Epithelial cell of proximal tubule (primary cell): ENCODE measurements around the gene TSPAN4. TPM values are rescaled to one million over a fixed set of nuclear protein-coding genes. Genes with fewer than 3 reads are reported as not detected.
A peak's percentile ranks its signal among the peaks of the same experiment; 100 is the strongest.

Experiments used
- DNase-seq: peaks from one replicate; pipeline ENCODE4 v3.0.0-alpha.2; 2011; ENCODE audit warnings: low read depth
- H3K4me3 ChIP-seq: 2 replicates; pipeline ENCODE4 v1.5.1; 2011; ENCODE audit warnings: low read depth, mild to moderate bottlenecking, low read length
- total RNA-seq: library from RNA; depleted of rRNA; stranded (reverse); fragments of >200 nt; gene quantifications from 2 replicates; pipeline ENCODE4 v1.2.3, GENCODE V29; 2015
- TF ChIP-seq, protein P1 (sequence below): conservative IDR thresholded peaks from 2 replicates; pipeline ENCODE4 v1.5.1; 2012; ENCODE audit warnings: low read depth, mild to moderate bottlenecking, low read length

The TSPAN4 gene
- total RNA-seq, 1 donor from 2014 or later: 118 TPM

DNA sequence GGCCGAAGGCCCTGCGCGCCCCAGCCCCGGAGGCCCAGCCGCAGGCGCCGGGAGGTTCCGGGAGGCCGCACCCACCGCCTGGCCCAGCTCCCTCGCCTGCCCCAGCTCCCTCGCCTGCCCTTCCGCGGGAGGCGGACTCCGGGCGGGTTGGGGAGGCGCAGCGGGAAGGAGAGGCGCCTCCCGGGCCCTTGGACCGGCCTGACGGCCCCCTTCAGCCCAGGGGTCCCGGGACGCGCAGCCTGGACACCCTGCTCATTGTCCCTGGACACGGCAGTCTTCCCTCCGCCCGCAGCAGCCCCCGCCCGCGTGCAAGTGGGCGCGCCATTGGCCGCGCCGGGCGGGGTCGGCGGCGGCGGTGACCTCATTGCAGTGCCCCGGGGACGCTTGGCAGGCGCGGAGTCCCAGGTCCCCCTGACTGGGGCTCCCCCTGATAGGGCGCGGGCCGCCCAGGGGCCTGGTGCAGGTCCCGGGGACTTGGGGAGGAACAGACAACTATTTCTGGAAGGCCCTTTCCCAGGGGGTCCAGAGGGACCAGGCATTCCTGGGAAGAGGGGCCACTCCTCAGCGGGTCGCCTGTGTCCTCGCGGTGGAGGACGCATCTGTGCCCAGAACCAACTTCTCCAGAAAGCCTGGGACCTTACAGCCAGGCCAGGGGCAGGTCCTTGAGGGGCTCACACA, 9.4 kb upstream of the TSPAN4 start:
- peak overlapping the region; percentile 72 for H3K4me3 ChIP-seq
- TF ChIP-seq, protein P1, sequence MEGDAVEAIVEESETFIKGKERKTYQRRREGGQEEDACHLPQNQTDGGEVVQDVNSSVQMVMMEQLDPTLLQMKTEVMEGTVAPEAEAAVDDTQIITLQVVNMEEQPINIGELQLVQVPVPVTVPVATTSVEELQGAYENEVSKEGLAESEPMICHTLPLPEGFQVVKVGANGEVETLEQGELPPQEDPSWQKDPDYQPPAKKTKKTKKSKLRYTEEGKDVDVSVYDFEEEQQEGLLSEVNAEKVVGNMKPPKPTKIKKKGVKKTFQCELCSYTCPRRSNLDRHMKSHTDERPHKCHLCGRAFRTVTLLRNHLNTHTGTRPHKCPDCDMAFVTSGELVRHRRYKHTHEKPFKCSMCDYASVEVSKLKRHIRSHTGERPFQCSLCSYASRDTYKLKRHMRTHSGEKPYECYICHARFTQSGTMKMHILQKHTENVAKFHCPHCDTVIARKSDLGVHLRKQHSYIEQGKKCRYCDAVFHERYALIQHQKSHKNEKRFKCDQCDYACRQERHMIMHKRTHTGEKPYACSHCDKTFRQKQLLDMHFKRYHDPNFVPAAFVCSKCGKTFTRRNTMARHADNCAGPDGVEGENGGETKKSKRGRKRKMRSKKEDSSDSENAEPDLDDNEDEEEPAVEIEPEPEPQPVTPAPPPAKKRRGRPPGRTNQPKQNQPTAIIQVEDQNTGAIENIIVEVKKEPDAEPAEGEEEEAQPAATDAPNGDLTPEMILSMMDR: no peak
- DNase-seq: no peak

DNA sequence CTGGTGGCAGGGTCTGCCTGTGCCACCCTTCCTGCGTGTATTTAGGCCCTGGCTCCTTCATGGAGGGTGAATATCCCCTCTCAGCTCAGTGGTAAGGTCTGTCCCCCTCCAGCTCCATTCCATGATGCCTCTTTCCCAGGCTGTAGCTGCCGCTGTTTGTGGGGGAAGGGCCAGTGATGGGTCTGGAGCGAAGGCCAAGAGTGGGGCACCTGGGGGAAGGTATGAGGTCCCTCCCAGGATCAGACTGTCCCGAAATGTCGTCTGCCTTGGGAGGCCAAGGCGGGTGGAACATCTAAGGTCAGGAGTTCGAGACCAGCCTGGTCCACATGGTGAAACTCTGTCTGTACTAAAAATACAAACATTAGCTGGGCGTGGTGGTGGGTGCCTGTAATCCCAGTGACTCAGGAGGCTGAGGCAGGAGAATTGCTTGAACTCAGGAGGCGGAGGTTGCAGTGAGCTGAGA, 8.8 kb upstream of the TSPAN4 start:
- no peak for DNase-seq
- peak overlapping the region; percentile 72 for H3K4me3 ChIP-seq
- TF ChIP-seq, protein P1: no peak

DNA sequence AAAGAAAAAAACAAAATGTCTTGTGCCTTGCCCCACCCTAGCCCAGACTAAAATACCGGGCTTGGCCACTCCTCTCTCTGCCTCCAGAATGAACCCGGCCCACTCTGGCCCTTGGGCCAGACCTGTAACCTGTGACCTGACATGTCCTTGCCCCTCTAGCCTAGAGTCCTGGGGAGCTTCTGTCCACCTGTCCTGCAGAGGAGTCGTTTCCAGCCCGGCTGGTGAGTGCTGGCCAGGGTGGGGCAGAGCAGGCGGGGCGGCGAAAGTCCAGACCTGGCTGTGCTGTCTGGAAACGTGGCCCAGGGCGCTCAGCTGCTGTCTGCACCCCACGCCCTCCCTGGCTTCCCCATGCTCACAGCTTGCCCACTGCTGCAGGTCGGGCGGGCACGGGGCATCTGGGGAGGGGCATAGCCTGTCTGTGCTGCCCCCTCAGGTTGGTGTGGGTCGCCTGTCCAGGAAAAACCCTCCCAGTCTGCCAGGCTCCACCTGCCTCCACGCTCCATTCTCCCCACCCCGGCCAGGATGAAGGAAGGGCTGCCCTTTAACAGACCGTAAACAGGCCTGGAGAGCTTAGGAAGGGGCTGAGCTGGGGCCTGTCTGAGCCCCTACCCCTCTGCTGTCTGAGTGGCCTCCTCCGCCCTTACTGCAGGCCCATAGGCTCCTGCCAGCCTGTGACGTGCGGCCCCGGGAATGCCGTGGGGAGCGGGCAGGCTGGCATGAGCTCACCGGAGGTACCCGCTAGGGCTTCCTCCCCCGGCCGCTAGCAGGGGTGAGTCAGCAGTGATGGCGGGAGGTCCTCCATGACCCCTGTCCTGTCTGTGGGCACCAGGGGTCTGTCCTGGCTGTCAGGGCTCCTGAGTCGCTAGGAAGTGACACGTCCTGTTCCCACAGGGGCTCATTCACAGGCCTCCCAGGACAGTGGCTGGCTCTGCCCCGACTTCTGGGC, 8.0 kb upstream of the TSPAN4 start:
- peak overlapping the region; percentile 72 for H3K4me3 ChIP-seq
- no peak for DNase-seq
- TF ChIP-seq, protein P1: no peak

DNA sequence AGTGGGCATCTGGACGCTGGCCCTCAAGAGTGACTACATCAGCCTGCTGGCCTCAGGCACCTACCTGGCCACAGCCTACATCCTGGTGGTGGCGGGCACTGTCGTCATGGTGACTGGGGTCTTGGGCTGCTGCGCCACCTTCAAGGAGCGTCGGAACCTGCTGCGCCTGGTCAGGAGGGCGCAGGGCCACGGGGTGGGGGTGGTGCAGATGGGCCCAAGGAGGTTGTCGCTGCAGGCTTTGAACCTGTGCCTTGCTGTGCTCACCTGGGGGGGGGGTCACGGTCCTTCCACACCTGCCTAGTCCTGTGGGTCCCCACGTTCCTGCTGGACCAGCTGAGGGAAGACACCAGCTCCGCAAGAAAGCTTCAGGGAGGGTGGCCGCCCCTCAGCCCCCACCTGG, 6.4 kb upstream of the TSPAN4 start:
- DNase-seq: no peak
- no peak overlapping the region for H3K4me3 ChIP-seq
- TF ChIP-seq, protein P1: no peak

DNA sequence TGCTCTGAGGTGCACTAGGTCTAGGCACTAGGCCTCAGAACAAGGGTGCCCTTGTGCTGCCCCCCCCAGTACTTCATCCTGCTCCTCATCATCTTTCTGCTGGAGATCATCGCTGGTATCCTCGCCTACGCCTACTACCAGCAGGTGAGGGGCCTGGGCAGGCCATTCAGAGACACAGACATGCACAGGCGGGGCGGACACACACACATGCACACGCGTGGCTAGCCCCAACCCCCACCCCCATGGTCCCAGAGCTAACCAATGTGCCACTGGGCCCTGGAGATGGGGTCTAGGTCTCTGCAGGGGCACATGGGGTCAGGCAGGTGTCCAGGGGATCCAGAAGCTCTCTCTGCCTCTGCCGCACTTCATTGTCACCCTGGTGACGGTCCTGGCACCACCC, 6.0 kb upstream of the TSPAN4 start:
- TF ChIP-seq, protein P1: no peak
- no peak overlapping the region for H3K4me3 ChIP-seq
- DNase-seq: no peak

- H3K4me3 ChIP-seq: no peak overlapping the region
- TF ChIP-seq, protein P1: no peak
- no peak for DNase-seq
Observed at GRCh38 chr11:837189-837989, 5.3 kb upstream of the TSPAN4 start.
